GM12872 (cell line): ENCODE measurements around the gene MSH2.

Experiments used
- TF ChIP-seq, protein P1 (sequence below): IDR thresholded peaks from 3 replicates; pipeline ENCODE4 v1.5.1; 2011; ENCODE audit warnings: low read depth, mild to moderate bottlenecking, low read length, moderate library complexity; ENCODE audit not compliant: insufficient read depth

The MSH2 gene

DNA sequence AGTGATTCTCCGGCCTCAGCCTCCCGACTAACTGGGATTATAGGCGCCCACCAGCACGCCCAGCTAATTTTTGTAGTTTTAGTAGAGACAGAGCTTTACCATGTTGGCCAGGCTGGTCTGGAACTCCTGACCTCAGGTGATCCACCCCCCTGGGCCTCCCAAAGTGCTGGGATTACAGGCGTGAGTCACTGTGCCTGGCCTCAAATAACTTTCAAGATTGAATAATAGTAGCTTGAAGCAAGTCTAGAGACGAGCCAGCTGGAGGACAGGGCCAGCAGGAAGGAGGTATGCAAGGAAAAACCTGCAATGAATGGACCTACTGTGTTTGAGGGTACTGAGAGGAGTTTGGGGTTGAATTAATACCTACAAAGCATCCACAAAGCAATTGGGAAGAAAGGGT is 87.5 kb downstream of the MSH2 start:
- TF ChIP-seq, protein P1, sequence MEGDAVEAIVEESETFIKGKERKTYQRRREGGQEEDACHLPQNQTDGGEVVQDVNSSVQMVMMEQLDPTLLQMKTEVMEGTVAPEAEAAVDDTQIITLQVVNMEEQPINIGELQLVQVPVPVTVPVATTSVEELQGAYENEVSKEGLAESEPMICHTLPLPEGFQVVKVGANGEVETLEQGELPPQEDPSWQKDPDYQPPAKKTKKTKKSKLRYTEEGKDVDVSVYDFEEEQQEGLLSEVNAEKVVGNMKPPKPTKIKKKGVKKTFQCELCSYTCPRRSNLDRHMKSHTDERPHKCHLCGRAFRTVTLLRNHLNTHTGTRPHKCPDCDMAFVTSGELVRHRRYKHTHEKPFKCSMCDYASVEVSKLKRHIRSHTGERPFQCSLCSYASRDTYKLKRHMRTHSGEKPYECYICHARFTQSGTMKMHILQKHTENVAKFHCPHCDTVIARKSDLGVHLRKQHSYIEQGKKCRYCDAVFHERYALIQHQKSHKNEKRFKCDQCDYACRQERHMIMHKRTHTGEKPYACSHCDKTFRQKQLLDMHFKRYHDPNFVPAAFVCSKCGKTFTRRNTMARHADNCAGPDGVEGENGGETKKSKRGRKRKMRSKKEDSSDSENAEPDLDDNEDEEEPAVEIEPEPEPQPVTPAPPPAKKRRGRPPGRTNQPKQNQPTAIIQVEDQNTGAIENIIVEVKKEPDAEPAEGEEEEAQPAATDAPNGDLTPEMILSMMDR = no peak

DNA sequence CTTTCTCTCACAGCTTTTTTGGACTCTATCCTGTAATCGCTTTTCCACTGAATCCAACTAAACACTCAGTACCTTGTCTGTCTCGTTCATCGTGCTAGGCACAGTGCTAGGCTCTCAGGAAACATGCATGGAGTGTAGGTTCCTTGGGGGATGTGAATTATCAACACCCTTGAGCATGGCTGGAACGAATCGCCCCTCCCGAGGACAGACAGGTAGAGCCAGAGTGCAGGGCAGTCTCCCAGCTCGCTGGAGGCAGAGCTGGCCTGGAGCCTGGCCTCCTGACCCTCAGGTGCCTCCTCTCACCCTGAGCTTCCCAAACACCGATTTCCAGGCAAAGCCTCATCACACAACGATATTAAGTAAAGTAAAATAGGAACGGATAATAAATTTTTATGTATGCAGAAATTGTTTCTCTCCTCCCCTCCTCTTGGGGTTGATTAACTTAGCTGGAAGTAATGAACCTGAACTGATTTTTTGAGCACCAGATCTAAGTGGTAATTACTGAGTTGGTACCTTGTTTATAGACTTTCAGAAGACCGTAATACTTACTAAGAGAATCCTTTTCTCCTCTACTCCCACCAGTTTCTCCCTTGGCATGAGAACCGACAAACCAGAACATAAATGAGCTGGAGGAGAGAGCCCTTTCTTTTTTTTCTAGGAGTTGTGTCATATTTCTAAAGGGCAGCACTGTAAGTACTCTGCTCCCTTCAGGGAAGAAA is 90.5 kb downstream of the MSH2 start:
- TF ChIP-seq, protein P1 = no peak

DNA sequence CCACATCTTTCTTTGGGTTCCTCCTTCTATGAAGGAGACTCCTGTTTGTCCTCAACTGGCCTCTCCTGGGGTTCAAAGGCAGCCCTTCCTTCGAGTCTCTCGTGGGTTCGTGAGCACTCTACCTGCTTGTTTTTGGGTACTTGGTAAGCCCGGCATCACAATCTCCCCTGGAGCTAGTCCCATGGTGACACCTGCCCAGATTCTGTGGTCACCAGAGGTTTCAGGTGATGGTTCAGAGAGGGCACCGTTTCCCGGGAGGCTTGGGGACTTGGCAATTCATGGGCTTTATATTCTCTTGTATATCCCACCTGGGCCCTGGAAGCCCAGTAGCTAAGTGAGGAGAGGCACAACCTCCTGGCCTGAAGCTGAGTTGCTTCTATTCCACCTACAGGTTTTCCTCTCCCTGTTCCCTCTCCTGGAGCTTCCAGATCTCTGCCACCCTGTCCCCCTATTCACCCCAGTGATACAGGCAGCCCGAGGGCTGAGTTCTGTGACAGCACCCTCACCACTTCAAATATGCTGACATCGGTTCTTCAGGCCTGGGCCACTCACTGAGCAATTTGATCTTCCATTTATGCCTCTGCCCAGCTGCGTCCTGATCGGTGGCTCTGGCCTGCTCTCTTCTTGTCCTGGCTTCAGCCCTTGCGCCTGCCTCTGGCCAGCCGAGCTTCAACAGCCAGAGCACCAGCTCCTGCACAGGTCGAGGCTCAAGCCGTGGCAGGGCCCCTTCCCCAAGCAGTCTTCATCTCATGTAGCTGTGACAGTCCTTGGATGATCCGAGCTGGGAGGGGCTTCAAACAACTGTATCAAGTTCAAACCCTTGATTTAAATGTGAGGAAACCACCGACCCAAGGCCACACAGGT is 91.5 kb downstream of the MSH2 start:
- TF ChIP-seq, protein P1 = no peak

DNA sequence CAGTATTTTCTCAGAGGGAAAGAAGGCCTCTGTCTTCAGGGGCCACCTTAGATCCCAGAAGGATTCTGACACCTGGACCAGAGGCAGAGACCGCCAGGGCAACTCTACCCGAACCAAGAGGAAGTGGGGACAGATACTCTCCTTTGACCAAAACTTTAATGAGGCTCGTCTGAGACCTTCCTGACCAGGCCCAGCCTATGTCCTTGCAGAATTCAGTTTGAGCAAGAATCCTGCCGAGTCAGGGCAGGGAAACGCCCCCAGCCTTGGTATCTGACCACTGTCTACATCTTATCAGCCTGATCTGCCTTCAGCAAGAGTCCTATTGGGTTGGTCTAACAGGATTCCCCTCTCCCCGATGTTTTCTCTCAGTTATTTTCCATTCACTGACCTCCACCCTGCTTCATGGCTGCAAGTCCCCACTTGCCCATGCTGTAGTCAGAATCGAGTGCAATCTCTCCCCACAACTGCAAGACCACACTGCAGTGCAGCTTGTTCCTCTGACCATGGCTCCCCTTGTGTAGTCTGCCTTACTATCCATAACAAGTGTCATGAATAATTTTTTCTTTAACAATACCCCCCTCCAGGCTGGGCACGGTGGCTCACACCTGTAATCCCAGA is 95.0 kb downstream of the MSH2 start:
- TF ChIP-seq, protein P1 = no peak

DNA sequence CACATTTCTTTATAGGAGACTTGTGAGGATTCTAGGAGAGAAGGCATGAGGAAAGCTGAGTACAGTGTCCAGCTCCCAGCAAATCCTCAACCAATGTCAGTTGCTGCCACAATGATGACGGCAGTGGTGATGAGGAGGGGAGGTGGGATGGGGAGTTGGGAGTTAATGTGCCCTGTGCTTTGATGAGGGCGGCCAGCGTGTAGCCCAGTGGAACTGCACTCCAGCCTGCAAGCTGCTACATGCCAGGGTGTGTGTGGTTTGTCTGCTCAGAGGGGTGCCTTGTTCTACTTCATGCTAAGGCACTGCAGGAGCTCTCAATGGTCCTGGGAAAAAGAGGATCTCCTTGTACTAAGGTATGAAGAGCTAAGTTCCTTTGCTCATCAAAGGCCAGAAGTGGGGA is 96.1 kb downstream of the MSH2 start:
- TF ChIP-seq, protein P1 = no peak

DNA sequence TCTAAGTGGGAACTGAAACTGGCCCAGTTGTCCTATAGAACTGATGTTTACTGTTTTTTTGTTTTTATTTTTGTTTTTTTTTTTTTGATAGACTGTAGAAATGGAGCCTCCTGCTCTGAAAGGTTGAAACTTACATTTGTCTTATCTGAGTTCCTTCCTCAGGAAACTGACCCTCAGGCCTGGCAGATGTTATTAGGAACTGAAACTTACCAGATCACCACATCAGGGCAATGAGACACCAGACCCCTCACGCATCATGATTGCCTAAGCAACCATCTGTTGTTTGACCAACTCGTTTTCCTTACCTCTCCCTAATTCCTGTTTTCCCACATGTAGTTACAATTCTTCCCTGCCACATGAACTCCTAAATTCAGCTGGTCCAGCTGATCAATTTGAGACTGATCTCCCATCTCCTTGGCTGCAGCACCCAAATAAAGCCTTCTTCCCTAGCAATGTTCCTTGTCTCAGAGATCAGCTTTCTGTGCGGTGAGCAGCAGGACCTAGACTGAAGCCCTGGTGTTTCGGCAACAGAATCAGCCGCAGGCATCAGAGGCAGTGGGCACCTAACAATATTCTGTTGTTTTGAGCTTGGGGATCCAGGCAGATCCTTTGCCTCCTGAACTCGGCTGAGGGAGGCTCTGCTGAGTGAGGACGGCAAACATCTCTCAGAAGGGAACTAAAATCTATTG is 96.8 kb downstream of the MSH2 start:
- TF ChIP-seq, protein P1 = no peak
